Activated CD4-positive, alpha-beta T cell treated with anti-CD3 and anti-CD28 coated beads for 1 hour (primary cell): ENCODE data around the gene CHST5.
"Not testable (repeated sequence)": the region's sequence is repeated elsewhere in the genome, so short reads cannot be mapped to it uniquely, and the experiment has no call there.

Experiments used
- DNase-seq: peaks from one replicate; pipeline ENCODE4 v3.0.0-alpha.2; 2020

CHST5 gene

DNA sequence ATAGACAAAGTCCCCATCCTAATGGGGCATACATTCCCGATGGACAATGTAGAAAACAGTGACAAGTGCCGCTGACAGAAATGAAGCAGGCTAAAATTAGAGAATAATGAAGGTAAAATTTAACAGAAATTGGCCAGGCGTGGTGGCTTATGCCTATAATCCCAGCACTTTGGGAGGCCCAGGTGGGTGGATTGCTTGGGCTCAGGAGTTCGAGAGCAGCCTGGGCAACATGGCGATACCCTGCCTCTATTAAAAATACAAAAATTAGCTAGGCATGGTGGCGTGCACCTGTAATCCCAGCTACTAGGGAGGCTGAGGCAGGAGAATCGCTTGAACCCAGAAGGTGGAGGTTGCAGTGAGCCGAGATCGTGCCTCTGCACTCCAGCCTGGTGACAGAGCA lies 12.5 kb upstream of the CHST5 start:
- DNase-seq, result not testable (repeated sequence)

DNA sequence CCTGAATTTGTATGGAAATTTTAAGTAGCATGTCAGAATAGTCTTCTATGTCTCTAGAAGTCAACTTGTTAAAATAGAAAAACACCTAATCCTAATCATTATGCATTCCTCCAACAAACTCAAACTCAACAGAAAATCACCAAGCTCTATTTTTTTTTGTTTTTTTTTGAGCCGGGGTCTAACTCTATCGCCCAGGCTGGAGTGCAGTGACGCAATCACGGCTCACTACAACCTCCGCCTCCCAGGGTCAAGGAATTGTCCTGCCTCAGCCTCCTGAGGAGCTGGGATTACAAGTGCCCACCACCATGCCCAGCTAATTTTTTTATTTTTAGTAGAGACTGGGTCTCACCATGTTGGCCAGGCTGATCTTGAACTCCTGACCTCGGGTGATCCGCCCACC lies 10.4 kb upstream of the CHST5 start:
- no peak for DNase-seq

DNA sequence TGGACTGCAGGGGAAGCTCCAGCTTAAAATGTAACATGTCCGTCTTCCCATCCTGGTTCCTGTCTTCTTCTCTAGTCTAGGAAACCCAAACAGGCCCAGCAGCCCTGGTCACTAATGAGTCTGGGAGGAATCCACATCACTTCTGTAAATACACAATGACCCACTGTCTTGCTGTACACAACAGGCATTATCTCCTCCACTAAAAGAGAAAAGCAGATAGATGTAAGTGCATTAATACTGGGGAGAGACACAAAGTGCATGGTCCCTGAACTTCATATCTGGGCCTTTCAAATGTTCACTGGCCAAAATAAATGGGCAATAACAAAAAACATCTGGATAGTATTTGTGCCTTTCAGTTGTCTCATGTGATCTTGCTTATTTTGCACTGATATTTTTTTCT lies 10.0 kb upstream of the CHST5 start:
- not testable (repeated sequence) for DNase-seq

DNA sequence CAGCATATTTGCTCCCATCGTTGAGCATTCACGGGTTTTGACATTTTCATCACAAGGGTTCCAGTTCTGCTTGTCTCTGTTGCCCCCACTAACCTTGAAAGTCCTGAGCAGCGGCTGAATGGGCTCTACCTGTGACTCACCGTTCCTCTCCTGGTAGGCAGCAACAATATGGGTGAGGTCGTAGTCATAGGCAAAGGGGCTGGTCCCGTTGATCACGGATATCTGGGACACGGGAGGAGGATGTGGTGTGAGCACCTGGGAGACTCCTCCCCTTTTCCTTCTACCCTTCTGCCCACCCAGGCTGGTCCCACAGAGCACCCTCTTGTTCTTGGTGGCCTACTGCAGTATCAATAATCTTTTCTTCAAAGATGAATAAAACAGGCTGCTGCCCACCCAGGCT lies 6.6 kb upstream of the CHST5 start:
- DNase-seq, result not testable (repeated sequence)

DNA sequence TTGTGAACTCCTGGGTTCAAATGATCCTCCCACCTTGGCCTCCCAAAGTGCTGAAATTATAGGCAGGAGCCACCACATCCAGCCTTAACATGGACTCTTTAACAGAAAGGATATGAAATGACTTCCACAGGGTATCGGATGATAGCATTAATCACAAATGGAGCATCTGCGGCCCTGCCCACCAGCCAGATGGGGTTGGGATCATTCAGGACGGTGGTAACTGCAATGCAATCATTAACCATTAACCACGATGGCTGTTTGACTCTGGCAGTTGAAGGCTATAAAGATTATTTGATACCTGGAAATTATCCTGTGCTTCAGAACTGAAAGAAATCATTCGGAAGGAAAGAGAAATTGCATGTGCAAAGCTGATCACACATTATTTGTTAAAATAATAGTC lies 5.3 kb upstream of the CHST5 start:
- DNase-seq, result no peak

DNA sequence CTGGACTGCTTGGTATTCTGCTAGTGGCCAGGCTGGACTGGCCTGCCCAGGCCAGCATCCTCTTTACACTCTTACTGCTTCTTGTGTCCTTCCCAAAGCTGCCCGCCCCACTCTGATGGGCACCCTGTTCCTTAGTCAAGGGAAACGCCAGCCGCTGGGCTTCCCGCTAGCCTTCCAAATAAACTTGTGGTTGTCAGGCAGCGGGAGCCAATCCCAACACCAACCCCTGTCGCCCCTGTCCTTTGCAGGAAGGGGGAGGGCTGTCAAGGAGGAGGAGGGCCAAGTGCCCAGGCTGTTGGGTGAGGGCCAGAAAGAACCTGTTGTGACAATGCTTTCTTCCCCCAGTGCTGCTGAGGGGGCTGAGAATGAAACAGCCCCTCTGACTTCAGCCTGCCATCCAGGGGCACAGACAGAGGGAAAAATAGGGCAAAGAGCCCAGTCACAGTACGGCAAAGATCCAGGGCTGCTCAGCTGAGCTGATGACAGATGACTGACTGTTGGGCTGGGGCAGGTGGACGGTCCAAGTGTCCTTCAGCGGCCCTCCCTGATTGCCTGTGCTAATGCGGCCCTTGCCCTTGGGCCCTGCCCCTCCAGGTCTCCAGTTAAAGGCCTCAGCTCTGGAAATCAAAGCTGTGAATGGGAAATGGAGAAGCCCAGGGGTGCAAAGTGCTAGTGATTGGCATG lies 3.1 kb upstream of the CHST5 start:
- DNase-seq, result not testable (repeated sequence)

DNA sequence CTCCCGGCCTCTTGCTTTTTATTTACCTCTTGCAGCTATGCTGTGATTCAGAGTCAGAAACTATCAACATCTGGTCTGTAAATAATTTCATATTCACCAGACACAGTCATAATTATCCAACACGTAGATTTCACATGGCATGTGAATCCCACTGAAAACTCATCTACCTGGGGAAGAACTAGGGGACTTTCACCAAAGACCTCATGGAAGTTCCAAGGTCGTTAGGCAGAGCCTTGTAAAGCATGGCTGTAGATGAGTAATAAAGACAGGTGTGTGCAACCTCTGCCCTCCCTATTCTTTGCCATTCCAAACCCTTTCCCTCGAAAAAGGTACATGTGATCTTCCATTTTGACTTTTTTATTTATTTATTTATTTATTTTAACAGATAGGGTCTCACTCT lies 1.9 kb upstream of the CHST5 start:
- no peak for DNase-seq

DNA sequence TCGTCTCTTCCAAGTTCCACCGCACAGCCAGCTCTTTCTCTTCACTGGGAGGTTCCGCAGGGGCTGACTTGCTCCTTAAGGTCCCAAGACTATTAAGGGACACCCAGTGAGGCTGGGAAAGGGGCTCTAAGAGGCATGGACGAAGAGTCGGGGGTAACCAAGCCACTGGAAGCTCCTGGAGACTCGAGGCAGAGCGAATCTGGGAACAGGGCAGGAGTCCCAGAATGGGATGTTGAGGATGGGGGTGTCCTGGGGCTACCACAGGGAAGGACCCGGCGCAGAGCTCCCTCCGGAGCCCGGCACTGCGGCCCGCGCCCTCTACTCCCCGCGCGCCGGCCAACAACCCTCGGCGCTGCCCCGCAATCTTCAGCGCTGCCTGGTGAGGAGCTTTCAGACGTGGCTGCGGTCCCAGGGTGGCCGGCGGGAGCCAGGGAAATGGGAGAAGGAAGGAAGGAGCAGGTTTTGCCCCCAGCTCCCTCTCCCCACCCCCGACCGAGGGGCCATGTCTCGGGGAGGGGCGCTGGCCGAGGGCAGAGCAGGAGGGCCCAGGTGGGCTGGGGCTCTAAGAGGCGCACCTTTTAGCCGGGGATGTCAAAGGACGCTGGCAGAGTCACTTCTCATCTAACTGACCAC lies 581 bp downstream of the CHST5 start:
- DNase-seq, result no peak

DNA sequence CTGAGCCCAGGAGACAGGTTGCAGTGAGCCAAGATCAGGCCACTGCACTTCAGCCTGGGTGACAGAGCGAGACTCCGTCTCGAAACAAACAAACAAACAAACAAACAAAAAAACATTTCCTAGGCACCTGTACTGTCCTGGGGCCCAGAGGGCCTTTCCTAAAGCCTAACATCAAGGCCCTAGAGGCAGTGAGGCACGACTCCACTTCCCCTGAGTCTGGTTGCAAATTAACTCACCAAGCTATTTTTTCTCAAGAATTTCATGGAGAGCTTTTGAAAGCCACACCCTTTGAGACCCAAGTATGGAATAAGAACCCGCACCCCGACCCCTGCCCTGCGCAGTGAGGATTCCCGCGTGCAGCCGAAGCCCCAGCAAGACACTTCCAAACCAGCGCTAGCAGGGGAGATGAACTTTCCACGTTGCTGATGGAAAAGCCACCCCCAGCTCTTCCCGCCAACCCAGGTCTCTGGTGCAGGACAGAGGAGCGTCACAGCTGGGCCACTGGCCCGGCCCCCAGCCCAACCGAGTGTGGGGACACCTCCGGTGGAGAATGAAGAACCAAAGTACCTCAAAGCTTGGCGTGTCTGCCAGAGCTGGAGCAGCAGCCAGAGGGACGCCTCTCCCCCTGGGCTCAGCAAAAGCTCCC lies 1.2 kb downstream of the CHST5 start:
- no peak for DNase-seq

DNA sequence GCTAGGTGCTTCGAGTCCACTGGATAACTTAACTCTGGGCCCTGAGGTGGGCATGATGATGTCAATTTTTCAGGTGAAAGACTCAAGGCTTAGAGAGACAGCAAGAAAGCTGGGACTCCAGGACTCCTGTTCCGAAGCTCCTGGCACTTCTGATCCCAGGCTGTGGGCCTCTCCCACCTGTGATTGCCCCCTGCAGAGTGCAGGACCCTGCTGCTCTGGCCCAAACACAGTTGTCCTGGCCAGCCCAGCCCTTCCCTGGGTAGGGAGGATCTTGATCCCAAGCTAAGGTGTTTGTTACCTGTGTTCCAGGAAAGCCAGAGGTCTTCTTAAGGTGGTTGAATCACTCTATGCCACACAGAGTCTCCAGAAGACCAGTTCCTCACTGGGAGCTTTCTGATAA lies 3.1 kb downstream of the CHST5 start:
- DNase-seq, result no peak

DNA sequence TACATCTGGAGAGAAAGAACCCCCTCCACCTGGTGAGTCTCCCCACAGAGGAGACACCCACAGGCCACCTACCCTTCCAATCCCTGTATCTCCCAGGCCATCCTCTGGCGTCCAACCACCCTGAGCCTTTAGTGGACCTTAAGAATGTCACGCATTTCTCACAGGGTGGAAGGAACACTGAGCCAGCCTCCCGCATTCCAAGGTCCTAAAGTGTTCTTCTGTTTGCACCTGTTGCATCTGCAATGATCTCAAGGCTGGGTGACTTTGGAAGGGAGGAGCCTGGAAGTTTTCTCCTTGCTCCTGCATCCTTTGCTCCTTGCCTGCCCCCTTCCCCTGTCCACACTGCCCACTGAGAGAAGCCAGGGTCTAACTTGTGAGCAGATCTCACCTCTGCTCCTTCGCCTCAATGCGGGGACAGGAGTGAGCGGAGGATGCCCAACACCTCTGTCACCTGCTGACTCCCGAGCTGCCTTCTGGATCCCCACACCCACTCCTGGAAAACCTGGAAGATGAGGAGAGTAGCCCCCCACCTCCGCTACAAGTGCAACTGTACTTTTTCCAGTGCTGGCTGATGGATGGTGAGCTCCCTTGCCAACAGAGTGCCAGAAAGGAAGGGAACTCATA lies 3.7 kb downstream of the CHST5 start:
- no peak for DNase-seq

DNA sequence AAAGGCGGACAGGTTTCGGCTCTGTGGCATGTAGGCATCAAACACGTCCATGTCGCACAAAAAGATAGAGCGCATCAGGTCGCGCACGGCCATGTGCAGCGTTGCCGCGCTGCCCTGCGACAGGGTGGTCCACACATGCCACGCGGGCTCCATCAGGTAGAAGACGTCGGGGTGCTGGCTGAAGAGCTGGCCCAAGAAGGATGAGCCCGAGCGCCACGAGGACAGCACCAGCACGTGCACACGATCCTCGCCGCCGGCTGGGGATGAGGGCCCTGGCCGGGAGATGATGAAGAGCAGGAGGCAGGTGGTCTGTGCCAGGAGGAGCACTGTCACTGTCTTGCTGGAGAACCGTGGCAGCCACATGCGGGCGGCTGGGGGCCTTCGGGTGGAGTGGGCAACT lies 5.9 kb downstream of the CHST5 start:
- DNase-seq, result no peak

DNA sequence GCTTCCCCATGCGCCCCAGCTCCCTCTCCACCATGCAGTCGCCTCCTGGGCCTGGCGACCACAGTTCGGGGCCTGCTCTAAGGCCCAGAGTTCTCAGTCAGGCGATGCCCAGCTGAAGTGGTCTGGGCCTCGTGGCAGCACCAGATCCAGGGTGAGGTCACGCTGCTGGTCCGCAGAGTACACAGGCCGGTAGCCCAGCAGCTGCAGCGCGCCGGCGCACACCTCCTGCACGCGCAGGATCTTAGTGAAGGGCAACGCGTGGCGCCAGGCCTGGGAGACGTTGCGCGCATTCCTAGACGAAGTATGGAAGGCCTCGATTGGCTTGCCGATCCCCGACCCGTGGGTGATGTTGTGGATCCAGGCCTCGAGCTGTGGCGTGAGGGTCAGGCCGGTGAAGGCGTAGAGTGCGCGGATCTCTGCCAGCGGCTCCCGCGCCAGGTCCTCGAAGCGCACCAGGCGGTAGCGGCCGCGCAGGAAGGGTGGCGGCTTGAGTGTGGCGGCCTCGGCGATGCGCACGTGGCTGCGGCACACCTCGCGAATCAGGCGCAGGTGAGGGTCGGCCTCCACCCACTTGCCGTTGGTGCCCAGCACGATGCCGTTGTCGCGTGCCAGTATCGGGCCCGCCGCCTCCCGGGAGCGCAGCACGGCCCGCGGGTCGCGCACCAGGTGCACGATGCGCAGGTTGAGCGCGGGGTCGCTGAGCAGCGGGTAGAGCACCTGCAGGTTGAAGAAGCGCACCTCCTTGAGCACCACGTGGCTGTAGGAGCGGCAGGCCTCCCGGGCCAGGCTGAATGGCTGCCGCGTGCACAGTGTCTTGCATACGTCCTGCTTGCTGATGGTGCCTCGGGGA lies 6.6 kb downstream of the CHST5 start:
- no peak for DNase-seq

DNA sequence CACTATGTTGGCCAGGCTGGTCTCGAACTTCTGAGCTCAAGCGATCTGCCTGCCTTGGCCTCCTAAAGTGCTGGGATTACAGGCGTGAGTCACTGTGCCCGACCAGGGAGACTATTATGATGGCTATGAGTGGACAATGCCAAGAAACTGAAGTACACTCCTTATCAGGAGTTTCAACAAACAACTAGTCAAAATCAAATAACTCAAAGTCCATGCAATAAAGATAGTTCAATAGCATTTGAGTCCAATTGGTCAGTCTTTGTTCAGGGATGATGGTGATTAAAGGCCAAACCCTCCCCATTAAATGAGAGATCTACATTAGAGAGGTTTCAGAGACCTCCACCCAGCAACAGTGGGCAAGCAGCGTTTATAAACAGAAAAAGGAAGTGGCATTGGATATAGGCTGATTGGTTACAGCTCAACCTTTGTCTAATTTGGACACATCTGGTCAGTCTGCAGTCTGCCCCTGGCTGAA lies 8.0 kb downstream of the CHST5 start:
- no peak for DNase-seq

DNA sequence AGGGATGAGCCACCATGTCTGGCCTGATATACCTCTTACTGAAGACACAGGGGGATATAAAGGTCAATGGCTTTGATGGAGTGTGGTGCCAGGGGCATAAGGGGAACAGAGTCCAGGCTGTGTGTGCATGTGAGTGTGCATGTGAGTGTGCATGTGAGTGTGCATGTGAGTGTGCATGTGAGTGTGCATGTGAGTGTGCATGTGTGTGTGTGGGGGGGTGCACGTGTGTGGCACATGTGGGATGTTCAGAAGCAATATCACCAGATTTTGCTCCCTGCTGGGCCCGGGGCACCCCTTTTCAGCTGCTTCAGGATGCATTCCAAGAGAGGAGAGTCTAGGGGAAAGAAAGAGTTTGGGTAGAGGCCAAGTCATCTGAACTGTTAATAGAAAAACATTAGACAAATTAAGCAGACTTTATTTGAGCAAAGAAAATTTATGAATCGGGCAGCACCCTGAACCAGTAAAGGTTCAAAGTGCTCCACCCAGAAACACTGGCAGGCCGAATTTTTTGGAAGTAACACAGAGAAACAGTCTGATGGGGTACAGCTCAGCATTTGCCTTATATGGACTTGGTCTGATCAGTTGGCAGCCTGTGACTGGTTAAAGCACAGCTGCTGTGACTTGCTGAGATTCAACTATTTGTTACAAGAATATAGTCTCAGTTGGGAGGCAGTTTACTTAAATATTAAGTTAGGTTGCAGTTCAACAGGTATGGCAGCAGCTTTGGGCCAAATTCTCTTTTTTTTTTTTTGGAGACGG lies 9.7 kb downstream of the CHST5 start:
- no peak for DNase-seq

DNA sequence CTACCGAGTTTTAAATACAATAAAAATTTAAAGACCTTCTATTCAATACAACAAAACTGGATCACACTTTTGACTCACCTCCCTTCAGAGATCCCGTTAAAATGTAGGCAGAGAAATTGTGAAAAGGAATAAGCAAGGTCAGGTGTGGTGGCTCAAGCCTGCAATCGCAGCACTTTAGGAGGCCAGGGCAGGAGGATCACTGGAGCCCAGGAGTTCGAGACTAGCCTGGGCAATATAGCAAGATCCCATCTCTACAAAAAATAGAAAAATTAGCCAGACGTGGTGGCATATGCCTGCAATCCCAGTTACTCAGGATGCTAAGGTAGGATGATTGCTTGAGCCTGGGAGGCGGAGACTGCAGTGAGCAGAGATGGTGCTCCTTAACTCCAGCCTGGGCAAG lies 16.7 kb downstream of the CHST5 start:
- no peak for DNase-seq

DNA sequence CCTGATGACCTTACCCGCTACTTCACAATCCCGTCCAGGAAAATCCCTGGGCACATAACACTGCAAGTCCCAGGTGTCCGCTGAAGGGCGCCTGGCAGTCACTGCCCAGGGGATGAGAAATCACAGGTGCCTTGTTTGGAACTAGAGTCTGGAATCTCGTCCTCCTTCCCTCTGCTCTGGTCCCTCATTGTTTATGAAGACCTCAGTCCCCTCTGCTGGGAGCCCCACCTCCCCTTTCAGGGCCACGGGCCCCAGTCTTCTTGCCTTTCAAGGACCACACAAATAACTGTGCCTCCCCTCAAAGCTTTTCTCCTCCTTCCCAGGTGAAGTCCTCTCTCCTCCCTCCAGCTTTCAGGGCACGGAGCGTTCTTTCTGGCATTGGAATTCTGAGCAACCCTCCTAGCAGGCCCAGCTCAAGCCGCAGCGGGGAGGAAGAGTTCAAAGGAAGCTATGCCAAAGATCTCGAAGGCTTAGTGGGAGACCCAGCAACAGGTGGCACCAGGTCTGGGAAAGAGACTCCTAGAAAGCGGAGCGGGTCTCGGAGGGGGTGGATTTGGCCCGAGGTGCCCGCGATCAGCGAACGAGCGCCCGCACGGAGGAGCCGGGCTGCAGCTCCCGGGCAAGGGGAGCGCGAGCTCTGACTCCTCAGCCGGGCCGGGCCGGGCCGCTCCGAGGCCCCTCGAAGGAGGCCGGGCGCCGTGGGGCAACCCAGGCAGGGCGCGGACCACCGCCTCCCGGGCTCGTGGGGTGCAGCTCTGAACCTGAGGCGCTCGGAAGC lies 19.5 kb downstream of the CHST5 start:
- peak; percentile 13 for DNase-seq

DNA sequence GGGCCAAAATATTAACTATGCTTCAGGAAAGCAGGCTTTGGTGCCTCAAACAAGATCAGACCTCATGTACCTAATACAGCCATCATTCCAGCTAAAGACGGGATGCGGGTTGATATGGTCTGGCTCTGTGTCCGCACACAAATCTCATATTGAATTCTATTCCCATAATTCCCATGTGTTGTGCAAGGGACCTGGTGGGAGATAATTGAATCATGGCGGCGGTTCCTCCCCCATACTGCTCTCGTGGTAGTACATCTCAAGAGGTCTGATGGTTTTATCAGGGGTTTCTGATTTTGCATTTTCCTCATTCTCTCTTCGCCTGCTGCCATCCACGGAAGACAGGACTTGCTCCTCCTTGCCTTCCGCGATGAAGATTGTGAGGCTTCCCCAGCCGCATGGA lies 21.6 kb downstream of the CHST5 start:
- DNase-seq, result no peak

DNA sequence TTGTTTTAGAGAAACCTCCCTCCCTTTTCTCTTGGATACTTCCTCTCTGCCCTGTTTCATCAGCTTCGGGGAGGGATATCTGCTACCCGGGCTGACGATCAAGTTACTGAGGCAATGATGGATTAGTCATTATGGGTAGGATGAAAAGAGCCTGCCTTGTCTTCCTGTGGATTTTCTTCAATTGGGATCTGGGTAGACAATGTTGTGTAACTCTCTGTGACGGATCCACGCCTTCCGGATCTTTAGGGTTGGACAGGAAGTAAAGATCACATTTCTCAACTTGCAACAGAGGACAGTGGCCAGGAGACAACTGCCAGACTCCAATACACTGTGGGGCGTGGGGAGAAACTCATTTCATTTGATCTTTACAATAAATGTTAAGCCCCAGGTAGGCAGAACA lies 29.3 kb downstream of the CHST5 start:
- no peak for DNase-seq

DNA sequence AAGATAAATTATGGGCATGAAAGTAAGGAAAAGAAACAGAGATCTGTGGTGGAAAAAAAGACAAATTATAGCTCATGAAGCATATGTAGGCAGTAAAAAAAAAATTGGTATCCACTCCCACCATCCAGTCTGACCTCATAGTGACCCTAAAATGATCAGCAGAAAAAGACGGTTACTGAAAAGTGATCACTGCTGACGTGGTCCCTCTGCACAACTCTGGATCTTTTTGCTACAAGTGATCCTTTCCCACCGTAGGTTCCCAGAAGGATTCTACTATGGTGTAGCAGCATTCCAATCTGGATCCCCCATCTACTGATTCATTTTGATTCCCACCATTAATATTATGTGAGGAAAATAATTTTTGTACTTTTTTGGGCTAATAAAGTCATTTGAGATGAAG lies 29.8 kb downstream of the CHST5 start:
- DNase-seq, result no peak

DNA sequence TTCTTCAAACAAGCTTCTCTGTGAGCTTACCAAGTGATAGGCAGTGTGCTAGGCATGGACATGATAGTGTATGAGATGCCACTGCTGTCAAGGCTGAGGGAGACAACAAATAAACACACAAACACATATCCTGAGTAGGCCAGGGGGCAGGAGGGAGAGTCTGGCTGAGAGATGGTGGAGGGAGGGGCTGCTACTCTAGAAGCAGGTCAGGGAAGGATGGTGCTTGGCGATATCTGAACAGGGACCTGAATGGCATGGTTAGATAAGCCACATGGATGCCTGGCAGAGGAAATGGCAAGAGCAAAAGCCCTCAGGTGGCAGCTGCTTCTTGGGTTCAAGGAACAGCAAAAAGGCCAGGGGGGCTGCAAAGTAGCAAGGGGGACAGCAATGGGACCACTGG lies 32.1 kb downstream of the CHST5 start:
- no peak for DNase-seq
